NT2/D1 (cell line): ENCODE measurements around the gene SPRYD3.

Experiments
- SUZ12 ChIP-seq: IDR thresholded peaks from 2 replicates; pipeline ENCODE4 v1.6.1; 2011; ENCODE audit not compliant: insufficient read length, insufficient read depth; ENCODE audit errors: extremely low read depth
- YY1 ChIP-seq: IDR thresholded peaks from 2 replicates; pipeline ENCODE4 v1.6.1; 2011; ENCODE audit not compliant: insufficient read length, insufficient read depth
- ZNF274 ChIP-seq: IDR thresholded peaks from 2 replicates; pipeline ENCODE4 v1.6.1; 2011; ENCODE audit warnings: mild to moderate bottlenecking, low read depth, low read length

GRCh38 chr12:53047221-53048032 lies 31.8 kb downstream of the SPRYD3 start:
- TF ChIP-seq YY1 (no peak), SUZ12 (no peak), ZNF274 (no peak)
